ENCODE data around the gene ENO4. TPM values are rescaled to one million over a fixed set of nuclear protein-coding genes. Genes with fewer than 3 reads are reported as not detected.

Gene ENO4
- total and polyA plus RNA-seq, 2 experiments from 2014 or later, result 0.44 to 0.66 TPM

DNA sequence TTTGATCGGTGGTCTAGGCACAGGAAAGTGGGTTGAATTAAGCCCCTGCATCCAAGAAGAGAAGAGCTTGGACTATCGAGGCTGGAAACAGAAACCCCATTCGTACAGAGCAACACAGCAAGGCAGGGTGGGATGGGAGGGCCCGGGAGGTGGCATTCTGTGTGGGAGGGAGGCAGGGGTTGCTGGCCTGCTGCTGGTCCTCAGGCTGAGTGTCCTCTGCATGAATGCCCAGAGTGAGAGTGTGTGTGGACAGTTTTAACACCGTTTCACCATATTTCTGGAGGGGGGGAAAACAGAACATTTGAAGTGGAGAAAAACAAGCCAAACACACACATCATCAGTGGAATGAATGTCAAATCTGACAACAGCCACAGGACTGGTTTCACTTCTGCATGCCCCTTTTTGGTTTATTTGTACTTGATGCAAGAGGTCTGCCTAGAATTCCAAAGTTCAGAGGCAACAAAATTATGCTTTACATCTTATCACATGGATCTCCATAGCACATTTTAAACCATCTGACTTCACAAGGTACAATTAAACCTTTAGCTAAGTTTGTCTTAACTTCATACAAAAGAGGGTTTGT, 11.1 kb upstream of the ENO4 start:
- no peak for DNase-seq (ENCODE audit: low read depth in 1 of 2, low spot score in 1 of 2)
- no peaks in the 10 kb centered on the region for H3K9me3 ChIP-seq (ENCODE audit: low read depth)
- TF ChIP-seq, protein P1, sequence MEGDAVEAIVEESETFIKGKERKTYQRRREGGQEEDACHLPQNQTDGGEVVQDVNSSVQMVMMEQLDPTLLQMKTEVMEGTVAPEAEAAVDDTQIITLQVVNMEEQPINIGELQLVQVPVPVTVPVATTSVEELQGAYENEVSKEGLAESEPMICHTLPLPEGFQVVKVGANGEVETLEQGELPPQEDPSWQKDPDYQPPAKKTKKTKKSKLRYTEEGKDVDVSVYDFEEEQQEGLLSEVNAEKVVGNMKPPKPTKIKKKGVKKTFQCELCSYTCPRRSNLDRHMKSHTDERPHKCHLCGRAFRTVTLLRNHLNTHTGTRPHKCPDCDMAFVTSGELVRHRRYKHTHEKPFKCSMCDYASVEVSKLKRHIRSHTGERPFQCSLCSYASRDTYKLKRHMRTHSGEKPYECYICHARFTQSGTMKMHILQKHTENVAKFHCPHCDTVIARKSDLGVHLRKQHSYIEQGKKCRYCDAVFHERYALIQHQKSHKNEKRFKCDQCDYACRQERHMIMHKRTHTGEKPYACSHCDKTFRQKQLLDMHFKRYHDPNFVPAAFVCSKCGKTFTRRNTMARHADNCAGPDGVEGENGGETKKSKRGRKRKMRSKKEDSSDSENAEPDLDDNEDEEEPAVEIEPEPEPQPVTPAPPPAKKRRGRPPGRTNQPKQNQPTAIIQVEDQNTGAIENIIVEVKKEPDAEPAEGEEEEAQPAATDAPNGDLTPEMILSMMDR (IDR thresholded peaks at IDR 0.05; ENCODE audit: low read depth, low read length), result no peak

DNA sequence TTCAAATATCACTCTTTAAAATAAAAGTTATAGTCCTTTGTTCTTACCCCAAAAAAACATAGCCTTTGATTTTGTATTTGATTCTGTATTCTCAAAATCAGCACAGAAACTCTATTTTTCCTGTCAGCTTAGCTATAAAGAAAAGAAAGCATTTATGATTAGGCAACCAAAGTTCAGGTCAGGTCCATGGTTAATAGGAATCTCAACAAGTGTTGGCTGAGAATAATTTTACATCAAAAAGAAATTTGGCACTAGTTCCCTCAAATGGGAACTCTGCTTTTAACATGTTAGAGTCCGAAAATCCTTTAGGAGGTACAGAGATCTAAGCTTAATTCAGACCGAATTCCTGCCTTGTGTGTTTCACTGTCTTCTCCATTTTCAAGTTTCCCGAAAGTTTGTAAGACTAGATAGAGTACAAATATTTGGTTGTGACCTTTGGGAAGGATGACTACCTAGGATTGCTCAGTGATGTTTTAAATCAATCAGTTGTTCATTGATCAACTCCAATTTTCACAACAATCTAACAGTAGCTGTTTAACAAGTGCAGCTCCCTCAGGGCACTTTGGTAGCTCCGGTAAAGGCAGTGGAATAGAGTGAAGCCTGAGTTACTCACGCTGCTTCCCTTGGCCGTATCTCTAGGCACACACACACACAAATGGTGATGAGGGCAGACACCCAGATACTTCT, 8.8 kb upstream of the ENO4 start:
- Histone ChIP-seq H3K36me3 (no peaks in the 10 kb centered on the region), H3K27ac (no peak overlapping the region), H3K4me1 (ENCODE audit: low read depth) (peaks cover 9% of the 10 kb centered on the region), H3K9me3 (ENCODE audit: low read depth) (no peaks in the 10 kb centered on the region), H3K27me3 (peaks cover under 1% of the 10 kb centered on the region), H3K4me3 (no peak overlapping the region)
- DNase-seq (ENCODE audit: low read depth in 1 of 2, low spot score in 1 of 2), result no peak
- TF ChIP-seq, protein P1 (IDR thresholded peaks at IDR 0.05; ENCODE audit: low read depth, low read length), result no peak

More for the DNA sequence above, 11.1 kb upstream of the ENO4 start:
- Histone ChIP-seq H3K36me3 (no peaks in the 10 kb centered on the region), H3K27ac (no peak overlapping the region), H3K4me1 (ENCODE audit: low read depth) (peaks cover 9% of the 10 kb centered on the region), H3K27me3 (peaks cover 2% of the 10 kb centered on the region), H3K4me3 (no peak overlapping the region)

DNA sequence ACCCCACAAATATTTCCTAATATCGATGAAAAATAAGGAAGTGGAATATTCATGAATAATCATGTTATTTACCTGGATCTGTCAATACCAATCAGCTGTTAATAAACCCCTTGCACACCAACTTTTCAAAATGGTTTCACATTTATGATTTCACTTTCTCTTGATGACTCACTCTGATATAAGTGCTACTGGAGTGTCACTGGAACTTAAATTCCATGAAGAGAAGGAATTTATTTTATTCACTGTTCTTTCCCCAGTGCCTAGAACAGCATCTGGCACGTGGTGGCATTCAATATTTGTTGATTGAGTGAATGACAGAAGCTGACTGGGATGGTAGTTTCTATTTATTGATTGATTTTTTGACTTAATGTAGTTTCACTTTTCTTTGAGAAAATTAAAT, 3.5 kb upstream of the ENO4 start:
- Histone ChIP-seq H3K4me1 (ENCODE audit: low read depth) (peaks cover 4% of the 10 kb centered on the region), H3K36me3 (no peaks in the 10 kb centered on the region), H3K27ac (no peak overlapping the region), H3K4me3 (no peak overlapping the region), H3K9me3 (ENCODE audit: low read depth) (no peaks in the 10 kb centered on the region), H3K27me3 (no peaks in the 10 kb centered on the region)
- DNase-seq (ENCODE audit: low read depth in 1 of 2, low spot score in 1 of 2), result no peak
- TF ChIP-seq, protein P1 (IDR thresholded peaks at IDR 0.05; ENCODE audit: low read depth, low read length), result no peak

DNA sequence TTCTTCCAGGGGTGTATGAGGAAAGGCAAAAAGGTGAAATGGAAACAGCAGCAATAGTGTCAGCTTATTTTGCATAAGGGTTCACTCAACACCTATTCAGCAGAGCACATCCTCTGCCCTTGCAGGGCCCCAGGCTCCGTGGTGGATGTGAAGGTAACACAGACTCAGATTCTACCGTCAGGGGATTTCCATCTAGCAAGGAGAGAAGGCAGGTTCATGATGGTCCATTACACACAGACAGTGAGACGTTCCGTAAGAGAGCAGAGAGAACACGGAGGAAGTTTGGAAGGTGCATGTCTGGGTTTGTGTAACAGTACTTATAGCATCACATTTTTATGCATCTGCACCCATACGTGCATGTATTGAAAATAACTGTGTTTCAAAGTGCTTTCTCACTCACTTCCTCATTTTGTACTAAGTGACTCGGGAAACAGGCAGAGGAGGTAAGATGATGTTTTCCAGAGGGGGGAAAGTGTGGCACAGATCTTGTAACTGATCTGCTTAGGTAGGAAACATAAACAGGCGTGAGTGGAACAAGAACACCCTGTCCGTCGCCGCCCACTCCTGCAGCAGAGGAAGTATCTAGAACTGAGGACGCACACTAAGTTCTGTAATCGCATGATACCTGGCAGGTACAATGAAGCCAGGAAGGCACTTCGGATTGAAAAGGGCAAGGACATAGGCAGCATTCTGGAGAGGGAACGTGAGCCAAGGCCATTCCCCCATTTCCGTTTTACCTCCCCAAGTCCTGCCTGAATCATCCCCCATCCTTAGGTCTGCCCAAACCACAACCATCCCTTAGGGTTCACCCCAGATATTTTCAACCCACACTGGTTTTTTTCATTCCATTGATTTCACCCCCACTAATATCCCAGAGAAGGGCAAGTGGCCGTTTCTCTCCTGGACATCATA, 1.0 kb upstream of the ENO4 start:
- Histone ChIP-seq H3K9me3 (ENCODE audit: low read depth) (no peaks in the 10 kb centered on the region), H3K4me3 (peak overlapping the region; percentile 73), H3K36me3 (no peaks in the 10 kb centered on the region), H3K27ac (peak overlapping the region; percentile 85), H3K4me1 (ENCODE audit: low read depth) (peaks cover 4% of the 10 kb centered on the region), H3K27me3 (no peaks in the 10 kb centered on the region)
- TF ChIP-seq, protein P1 (IDR thresholded peaks at IDR 0.05; ENCODE audit: low read depth, low read length), result no peak
- no peak for DNase-seq (ENCODE audit: low read depth in 1 of 2, low spot score in 1 of 2)

DNA sequence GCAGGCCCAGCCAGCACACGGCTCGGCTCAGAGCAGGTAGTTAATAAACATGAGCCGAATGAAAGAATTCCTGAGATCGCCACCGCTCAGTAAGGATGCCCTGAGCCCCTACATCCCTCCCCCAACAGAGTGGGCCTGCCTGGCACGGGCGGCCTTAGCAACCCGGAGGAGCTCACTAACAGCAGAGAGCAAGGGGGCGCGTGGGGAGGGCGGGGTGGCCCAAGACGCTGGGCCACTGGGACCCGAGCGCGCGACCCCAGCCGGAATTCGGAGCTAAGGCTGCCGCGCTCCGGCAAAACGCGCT, 403 bp upstream of the ENO4 start:
- TF ChIP-seq, protein P1 (IDR thresholded peaks at IDR 0.05; ENCODE audit: low read depth, low read length), result no peak
- no peak for DNase-seq (ENCODE audit: low read depth in 1 of 2, low spot score in 1 of 2)
- Histone ChIP-seq H3K4me1 (ENCODE audit: low read depth) (peaks cover 4% of the 10 kb centered on the region), H3K36me3 (no peaks in the 10 kb centered on the region), H3K27me3 (no peaks in the 10 kb centered on the region), H3K27ac (peak overlapping the region; percentile 85), H3K9me3 (ENCODE audit: low read depth) (no peaks in the 10 kb centered on the region), H3K4me3 (peak overlapping the region; percentile 73)
